ENCODE data around the gene CFAP53.
"Not testable (repeated sequence)": the region's sequence is repeated elsewhere in the genome, so short reads cannot be mapped to it uniquely, and the experiment has no call there.

The CFAP53 gene

DNA sequence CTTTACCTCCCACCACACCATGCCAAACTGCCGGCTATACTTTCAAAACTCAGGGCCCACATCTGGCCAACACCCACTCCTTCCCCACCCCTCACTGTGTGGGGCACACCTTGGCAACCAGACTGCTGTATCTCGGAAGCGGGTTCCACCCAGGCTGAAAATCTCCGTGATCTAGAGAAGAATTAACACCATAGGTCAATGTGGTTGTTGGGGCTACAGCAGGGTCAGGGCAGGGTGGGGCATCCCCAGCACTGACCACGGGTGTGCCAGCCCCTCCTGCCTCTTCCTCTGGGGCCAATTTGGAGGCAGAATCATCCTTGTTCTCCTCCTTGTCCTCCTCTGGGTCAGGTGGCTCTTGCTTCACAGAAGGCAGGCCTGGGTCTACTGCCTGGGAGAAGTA is 6.3 kb upstream of the CFAP53 start:
- DNase-seq (ENCODE audit: low spot score) = no peak

- DNase-seq (ENCODE audit: low spot score) = no peak
Measured at GRCh38 chr18:50268022-50268747, 1.9 kb upstream of the CFAP53 start.

- DNase-seq (ENCODE audit: low spot score) = no peak
Measured at GRCh38 chr18:50262977-50263376, 3.3 kb downstream of the CFAP53 start.

DNA sequence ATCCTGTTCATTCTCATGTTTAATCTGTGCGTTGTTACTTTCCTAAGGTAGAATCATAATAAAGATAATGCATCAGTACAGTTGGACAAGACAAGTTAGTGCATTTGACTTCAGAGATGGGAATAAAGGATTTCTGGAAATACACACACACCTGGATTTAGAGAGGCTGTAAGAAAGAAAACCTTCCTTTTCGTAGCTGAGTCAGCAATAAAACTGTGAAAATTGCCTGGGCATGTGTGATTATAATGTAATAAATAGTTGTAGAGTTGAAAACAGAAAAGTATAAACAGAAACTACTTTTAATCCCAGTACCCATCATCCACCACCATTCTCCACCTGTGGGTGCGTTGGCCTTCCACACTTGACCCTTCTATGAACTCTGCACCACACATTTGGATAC is 15.4 kb downstream of the CFAP53 start:
- no peak for DNase-seq (ENCODE audit: low spot score)

DNA sequence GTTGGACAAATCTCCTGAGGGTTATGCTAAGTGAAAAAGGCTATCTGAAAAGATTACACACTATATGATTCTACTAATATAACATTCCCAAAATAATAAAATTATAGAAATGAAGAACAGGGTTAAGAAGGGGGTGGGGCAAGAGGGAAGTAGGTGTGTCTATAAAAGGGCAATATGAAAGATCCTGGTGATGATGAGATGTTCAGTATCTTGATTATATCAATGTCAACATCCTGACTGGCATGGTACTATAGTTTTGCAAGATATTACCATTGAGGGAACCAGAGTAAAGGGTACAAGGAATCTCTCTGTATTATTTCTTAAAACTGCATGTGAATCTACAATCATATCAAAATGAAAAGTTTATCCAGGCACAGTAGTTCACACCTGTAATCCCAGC is 16.7 kb downstream of the CFAP53 start:
- DNase-seq (ENCODE audit: low spot score) = no peak

DNA sequence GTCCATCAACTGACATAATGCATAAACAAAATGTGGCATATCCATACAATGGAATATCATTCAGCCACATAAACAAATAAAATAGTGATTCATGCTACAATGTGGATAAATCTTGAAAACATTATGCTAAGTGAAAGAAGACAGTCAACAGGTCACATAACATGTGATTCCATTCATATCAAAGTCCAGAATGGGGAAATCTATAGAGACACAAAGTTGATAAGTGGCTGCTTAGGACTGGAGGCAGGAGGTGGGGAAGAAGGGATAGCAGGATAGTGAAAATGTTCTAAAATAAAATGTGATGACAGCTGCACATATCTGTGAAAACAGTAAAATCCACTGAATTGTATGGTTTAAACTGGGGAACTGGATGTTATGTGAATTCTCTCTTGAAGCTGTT is 18.7 kb downstream of the CFAP53 start:
- no peak for DNase-seq (ENCODE audit: low spot score)

DNA sequence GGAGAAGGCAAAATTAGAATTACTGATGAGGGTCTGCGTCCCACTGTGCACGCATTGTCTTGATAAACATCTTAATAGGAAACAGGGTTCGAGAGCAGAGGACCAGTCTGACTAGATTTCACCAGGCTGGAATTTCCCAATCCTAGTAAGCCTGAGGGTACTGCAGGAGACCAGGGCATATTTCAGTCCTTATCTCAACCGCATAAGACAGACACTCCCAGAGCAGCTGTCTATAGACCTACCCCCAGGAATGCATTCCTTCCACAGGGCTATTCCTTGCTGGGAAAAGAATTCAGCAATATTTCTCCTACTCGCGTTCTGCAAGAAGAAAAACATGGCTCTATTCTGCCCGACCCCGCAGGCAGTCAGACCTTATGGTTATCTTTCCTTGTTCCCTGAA is 24.5 kb downstream of the CFAP53 start:
- DNase-seq (ENCODE audit: low spot score) = not testable (repeated sequence)

- DNase-seq (ENCODE audit: low spot score) = no peak
Measured at GRCh38 chr18:50240080-50240563, 26.2 kb downstream of the CFAP53 start.

GRCh38 chr18:50232419-50232818 is 33.9 kb downstream of the CFAP53 start:
- DNase-seq (ENCODE audit: low spot score) = no peak

- no peak for DNase-seq (ENCODE audit: low spot score)
Measured at GRCh38 chr18:50231621-50232020, 34.7 kb downstream of the CFAP53 start.

DNA sequence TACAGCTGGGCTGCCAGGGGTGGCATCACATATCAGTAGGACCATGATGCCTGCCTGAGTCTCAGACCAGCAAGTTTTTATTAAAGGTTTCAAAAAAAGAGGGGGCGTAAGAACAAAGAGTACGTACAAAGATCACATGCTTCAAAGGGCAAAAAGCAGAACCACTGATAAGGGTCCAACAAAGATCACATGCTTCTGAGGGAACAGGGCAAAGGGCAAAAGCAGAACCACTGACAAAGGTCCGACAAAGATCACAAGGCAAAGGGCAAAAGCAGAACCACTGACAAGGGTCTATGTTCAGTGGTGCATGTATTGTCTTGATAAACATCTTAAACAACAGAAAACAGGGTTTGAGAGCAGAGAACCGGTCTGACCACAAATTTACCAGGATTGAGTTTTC is 46.0 kb downstream of the CFAP53 start:
- DNase-seq (ENCODE audit: low spot score) = not testable (repeated sequence)

DNA sequence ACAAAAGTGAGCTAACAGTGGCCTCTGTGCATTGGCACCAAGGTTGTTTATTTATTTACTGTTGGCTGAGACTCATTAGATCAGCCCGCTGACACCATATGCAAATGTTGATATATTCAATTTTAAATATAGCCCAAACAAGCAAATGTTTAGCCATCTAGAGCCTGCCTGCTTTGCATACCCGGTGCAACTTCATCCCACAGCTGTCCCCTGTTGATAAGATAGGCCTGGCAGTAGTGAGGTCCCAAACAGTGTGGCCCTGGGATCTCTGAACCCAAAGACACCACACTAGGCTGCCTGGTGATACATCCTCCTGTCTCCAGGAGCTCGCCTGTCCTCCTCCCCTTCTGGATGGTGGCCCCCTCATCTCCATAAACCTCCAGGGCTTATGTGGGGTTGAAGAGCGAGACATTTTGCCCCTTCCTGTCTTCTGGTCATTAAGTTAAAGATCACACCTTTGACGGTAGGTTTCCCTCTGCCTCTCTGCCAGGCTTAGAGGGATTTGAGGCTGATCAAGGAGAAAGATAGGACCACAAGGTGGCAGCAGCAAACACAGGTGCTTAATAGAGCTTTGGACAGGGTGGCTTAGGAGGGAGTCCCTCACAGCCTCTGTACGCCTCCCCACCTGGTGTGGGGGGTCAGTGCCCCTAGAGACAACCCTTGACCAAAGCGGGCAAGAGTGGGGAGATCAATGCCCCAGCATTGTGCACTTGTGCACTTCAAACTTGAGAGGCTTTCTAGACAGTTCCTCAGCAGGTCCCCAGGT is 47.7 kb downstream of the CFAP53 start:
- no peak for DNase-seq (ENCODE audit: low spot score)

DNA sequence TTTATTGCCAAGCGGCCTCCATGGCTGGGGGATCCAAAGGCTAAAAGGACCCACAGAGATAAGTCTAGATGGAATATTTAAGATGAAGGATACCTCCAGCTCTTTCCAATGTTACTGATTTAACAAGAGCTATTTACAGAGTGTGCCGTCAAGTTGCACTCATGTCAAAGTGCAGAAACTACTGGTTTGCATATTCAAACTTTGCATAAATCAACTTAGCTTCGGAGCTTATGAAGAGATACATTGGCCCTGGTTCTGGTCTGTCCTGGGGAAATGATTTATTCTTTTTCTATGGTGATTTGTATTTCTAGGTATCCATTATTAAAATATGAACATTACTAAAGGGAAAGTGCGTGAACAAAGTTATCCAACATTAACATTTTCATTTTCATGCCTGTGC is 57.0 kb downstream of the CFAP53 start:
- DNase-seq (ENCODE audit: low spot score) = no peak

GRCh38 chr18:50207722-50208121 is 58.6 kb downstream of the CFAP53 start:
- no peak for DNase-seq (ENCODE audit: low spot score)

GRCh38 chr18:50203801-50204604 is 62.3 kb downstream of the CFAP53 start:
- no peak for DNase-seq (ENCODE audit: low spot score)

GRCh38 chr18:50201476-50202018 is 64.7 kb downstream of the CFAP53 start:
- DNase-seq (ENCODE audit: low spot score) = no peak

DNA sequence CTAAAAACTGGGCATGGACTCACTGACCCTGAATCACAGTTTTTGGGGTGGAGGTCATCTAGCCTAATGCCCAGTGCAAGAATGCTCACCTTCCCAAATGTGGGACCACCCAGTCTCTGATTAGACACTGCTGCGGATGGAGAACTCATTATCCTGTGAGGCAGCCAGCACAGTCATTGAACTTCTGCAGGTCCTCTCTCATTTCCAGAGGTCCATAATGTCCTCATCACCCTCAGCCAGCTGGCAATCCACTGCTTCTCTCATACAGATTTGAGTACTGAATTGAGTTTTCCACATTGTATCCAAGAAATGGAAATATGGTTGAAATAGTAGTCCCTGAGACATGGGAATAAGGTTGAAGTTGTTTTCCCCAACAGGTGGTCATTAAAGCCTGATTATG is 66.4 kb downstream of the CFAP53 start:
- DNase-seq (ENCODE audit: low spot score) = no peak

DNA sequence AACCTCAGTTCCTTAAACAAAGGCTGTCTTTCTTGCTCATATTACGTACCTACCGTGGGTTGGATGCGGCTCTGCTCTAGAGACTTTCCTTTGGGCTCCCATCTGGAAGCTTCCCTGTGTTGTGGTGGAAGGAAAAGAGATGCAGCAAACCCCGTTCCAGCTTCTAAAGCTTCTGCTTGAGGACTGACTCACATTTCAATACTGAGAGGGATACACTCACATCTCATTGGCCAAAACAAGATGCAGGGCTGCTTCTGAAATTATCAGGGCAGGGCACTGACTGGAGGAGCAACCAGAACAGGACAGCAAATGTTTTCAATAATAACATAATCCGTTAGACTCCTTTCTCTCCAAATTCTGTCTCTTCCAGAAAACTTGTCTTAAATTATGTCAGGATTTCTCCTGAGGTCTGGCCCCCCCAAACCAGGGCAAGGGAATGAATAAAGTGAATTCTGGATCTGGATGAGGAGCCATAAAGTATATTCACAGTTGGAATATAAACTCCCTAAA is 66.9 kb downstream of the CFAP53 start:
- DNase-seq (ENCODE audit: low spot score) = no peak

DNA sequence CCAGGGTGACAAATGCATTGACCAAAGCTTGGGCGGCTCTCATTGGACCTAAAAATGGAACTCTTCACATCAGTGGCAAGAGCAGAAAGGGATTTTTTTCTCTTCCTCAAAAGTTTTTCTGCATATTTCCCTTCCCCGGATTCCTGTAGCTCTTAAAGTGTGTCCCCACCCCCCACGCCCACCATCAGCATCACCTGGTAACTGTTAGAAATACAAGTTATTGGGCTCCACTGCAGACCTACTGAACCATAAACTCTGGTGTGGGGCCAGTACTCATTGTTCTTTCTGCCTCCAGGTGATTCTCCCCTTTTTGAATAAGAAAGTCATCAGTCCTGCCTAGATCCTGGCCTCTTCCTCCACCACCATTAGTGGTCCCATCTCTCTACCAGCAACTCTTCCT is 70.0 kb downstream of the CFAP53 start:
- DNase-seq (ENCODE audit: low spot score) = no peak

GRCh38 chr18:50195689-50196088 is 70.6 kb downstream of the CFAP53 start:
- no peak for DNase-seq (ENCODE audit: low spot score)

DNA sequence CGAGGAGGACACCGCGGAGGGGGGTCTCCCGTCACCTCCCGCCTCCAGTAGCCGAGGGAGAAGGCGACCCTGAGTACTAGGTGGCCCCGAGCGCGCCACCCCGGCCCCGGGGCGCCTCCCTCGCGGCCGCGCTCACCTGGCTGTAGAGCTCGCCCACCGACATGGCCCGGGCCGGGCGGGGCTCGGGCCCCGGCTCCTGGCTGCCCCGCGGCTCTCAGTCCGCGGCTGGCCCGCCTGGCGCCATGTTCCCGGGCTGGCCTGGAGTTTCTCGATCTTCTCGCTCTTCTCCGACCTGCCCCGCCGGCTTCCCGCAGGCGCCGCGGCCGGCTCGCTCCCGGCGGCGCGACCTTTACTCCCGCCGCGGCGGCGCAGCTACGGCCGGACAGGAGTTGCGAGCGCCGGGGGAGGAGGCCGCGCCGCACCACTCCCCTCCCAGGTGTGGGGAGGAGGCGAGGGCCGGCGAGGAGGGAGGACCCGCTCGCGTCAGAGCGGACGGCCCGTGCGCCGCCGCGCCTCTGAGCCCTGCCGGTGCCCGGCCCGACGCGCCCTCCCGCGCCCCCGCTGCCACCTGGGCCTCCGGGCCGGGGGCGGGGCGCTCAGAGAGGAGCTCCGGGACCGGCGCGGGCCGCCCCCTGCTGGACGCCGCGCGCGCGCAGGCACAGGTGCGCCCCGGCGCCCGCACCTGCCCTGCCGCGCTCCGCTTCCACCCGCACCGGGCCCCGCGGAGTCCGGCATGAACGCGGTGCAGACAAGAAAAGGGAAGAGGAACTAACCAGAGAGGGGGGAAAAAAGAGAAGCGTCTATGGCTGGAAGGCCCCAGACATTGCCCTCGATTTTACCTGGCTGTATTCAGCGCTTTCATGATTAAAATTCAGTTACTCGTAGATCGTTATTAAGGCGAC is 71.4 kb downstream of the CFAP53 start, which contains the start of gene MYO5B:
Gene MYO5B (minus strand): TSS at position 517 of the 902 bp plus-strand sequence. CDS start 354 bp downstream, at position 163.
- no peak for DNase-seq (ENCODE audit: low spot score)

Data from left forelimb (tissue), 1 donor.